Kasumi-1 (cell line): ENCODE data around the gene NMUR2.
A peak's percentile ranks its signal among the peaks of the same experiment; 100 is the strongest.

Experiments used
- DNase-seq, 2 experiments: peaks; one replicate each; lab custom pipeline; 2025; lab: John Stamatoyannopoulos, UW

Gene NMUR2

DNA sequence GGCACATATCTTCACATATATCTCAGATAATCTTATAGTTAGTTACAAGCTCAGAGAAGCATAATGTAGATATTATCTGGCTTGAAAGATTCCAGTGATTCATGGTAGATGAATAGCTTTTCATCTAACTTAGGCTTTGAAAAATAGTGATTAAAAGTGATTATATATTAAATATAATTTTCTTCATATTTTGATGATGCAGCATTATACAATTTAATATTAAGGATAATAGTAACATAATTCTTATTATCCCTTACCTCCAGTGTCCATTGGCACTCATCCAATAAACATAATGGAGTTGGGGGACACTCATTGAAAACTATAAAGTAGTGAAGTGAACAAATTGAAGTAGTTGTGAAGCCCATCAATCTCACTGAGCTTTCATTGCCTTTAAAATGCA lies 35.8 kb downstream of the NMUR2 start:
- DNase-seq, result no peak

DNA sequence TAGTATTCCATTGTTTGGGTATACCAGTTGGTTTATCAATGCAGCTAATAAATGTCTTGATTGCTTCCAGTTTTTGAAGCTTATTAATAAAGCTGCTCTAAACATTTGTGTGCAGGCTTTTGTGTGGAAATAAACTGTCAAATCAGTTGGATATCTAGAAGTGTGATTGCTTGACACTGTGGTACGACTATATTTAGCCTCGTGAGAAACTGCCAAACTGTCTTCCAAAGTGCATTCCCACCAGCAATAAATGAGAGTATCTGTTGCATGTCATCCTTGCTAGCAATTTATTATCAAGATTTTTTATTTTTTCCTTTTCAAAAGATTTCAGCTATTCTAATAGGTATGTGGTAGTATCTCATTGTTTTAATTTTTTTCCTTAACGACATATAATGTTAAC lies 37.5 kb downstream of the NMUR2 start:
- no peak for DNase-seq

DNA sequence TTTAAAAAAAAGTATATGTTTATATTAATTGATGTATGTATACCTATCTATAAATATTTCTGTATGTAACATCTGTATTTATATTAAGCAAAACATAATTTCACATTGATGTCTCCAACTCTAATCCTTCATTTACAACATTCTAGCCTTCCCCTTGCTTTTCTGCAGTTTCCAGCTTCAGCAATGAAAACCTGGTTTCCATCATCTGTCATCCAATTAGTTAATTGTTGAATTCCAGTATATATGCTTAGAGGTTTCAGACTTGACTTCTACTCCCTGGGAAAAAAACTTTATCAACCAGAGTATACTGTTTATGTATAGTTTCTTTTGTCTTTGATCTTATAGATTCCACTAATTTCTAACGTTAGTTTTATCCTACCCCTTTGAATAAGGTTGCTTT lies 38.4 kb downstream of the NMUR2 start:
- DNase-seq, result no peak

- no peak for DNase-seq
Observed at GRCh38 chr5:152364899-152365298, 40.2 kb downstream of the NMUR2 start.

DNA sequence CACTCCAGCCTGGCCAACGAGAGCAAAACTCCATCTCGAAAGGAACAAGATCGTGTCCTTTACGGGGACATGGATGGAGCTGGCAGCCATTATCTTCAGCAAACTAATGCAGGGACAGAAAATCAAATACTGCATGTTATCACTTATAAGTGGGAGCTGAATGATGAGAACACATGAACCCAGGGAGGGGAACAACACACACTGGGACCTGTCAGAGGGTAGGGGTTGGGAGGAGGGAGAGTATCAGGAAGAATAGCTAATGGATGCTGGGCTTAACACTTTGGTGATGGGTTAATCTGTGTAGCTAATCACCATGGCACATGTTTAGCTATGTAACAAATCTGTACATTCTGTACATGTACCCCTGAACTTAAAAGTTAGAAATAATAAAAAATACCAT lies 40.9 kb downstream of the NMUR2 start:
- DNase-seq, result no peak

DNA sequence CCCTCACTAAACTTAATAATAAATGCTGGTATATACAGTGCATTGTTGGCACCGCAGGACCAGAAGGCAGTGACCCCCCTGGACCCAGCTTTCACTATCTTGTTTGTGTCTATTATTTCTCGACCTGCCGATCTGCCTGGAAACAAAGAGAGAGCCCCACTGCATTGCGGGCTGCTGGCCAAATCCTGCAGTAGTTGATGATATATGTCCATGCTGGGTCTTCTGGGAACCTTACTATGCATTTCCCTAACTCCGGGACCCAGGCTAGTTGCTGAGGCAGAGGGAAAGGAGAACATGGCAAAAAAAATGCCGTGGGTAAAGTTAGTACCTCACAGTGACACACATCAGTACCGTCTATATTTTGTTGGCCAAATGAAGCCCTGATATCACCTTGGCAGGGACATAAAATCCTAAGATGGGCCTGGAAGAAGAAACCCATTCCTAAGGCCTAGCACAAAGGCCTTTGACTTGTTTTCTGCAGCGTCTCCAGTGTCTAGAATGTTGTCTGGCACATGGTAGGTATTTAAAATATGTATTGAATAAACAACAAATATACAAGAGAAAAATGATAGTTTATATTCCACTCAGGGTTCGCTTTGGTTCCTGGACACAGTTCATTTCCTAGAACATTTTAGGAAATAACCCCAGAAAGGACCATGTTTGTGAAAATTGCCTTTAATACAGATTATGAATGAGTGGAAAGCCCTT lies 46.1 kb downstream of the NMUR2 start:
- no peak for DNase-seq

- no peak for DNase-seq
Observed at GRCh38 chr5:152356506-152356905, 48.6 kb downstream of the NMUR2 start.

DNA sequence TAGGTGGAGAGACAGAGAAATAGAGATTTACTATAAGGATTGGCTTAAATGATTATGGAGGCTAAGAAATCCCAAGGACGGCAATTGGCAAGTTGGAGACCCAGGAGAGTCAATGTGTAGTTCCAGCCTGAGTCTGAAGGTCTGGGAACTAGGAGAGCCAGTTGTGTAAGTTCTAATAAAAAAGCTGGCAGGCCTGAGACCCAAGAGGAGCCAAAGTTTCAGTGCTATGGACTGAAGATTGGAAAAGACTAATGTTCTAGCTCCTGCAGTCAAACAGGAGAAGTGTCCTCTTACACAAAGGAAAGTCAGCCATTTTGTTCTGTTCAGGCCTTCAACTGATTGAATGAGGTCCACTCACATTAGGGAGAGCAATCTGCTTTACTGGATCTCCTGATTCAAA lies 50.0 kb downstream of the NMUR2 start:
- DNase-seq, result no peak

GRCh38 chr5:152353001-152353400 lies 52.1 kb downstream of the NMUR2 start:
- no peak for DNase-seq

DNA sequence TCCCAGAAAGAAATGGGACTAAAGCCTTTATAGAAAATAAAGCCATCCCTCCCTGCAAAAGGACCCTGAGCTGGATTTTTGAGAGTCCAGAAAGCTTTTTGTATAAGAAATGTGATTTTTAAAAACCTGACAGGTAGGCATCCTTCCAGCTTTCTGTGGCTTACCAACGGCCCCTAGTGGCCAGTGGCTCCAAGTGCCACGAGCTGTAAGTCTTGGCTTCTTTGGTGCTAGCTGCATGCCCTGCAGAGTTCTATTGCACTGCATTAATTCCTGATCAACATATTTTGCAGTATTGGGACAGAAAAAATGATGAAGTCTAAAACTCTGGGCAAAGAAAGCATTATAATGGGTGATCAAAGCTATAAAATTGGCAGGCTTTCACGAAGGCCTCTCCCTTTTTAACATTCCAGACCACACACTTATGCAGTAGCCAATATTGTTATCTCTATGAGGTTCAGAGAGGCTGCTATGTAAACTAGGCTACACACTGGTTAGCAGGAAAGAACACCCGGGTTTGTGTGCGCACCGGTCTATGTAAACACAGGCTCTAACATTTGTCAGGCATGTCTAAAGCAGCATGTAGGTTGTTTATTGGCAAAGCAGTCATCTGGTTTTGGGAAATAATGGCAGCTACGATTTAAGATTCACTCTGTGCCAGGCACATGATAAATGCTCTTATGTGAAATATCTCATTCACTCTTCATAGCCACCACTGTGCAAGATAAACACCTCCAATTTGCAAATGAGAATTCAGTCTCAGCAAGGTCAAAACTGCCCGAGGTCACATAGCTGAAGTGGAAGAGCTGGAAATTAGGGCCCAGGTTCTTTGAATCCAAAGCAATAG lies 55.2 kb downstream of the NMUR2 start:
- DNase-seq, result peak; percentile 17 to 22
